ENCODE results near the gene HEATR5A. TPM values are rescaled to one million over a fixed set of nuclear protein-coding genes. Genes with fewer than 3 reads are reported as not detected.
"Not testable (repeated sequence)": the region's sequence is repeated elsewhere in the genome, so short reads cannot be mapped to it uniquely, and the experiment has no call there.

HEATR5A gene
- total and polyA plus RNA-seq, 2 donors (not counting 1 experiment from before 2014, with no cell fraction given): 4.8 to 22.1 TPM

- CTCF ChIA-PET: interaction anchor here (0.5 kb wide), 1 partner anchor 242 kb away, joined by 3 read pairs; no protein-coding TSS in a partner anchor
- WGBS (ENCODE audit: insufficient coverage): no CpG with 5 or more reads among the region's 1 CpG
- POLR2A ChIA-PET: no interaction called here
Measured at GRCh38 chr14:31382221-31382620, 38.1 kb downstream of the HEATR5A start.

GRCh38 chr14:31380106-31380505, 40.2 kb downstream of the HEATR5A start:
- Histone ChIP-seq H3K27ac (ENCODE audit: low read length in 2 of 2) (no peak overlapping the region), H3K4me3 (ENCODE audit: control extremely low read depth in 1 of 5, extremely low read depth in 1 of 5, insufficient read depth in 1 of 5, low read depth in 2 of 5, low read length in 4 of 5) (no peak overlapping the region), H3K27me3 (replicated peaks in 1 of 4; ENCODE audit: control extremely low read depth in 1 of 4, control insufficient read depth in 3 of 4, insufficient read depth in 4 of 4, low read length in 3 of 4) (no peaks in the 10 kb centered on the region), H3K79me2 (ENCODE audit: control insufficient read depth, insufficient read depth, low read length) (no peaks in the 10 kb centered on the region), H2AFZ (ENCODE audit: insufficient read depth, low read depth, low read length, poor library complexity, severe bottlenecking) (no peak overlapping the region), H3K4me1 (ENCODE audit: control insufficient read depth in 2 of 2, insufficient read depth in 2 of 2, low read length in 2 of 2) (no peaks in the 10 kb centered on the region), H3K4me2 (replicated peaks; ENCODE audit: low read depth, low read length, poor library complexity, severe bottlenecking) (no peak overlapping the region), H4K20me1 (ENCODE audit: control insufficient read depth, insufficient read depth, low read length, poor library complexity, severe bottlenecking) (no peaks in the 10 kb centered on the region), H3K36me3 (replicated peaks in 1 of 2; ENCODE audit: control extremely low read depth in 1 of 2, control insufficient read depth in 1 of 2, extremely low read depth in 1 of 2, insufficient read depth in 2 of 2, low read length in 1 of 2) (peaks cover 4 to 5% of the 10 kb centered on the region in 2 experiments), H3K9ac (ENCODE audit: low read length) (no peak overlapping the region), H3K9me3 (ENCODE audit: control extremely low read depth in 1 of 3, control insufficient read depth in 2 of 3, insufficient read depth in 1 of 3, low read length in 2 of 3) (no peaks in the 10 kb centered on the region)
- DNase-seq (no peak), ATAC-seq (ENCODE audit: low read depth) (no peak)
- H3K4me3 Mint-ChIP-seq: no peak overlapping the region
- no peak overlapping the region for H3K27ac Mint-ChIP-seq
- no peaks in the 10 kb centered on the region for H3K27me3 Mint-ChIP-seq
- 100% methylated on average over 1 of the region's 3 CpGs for WGBS (ENCODE audit: insufficient coverage)
- no peaks in the 10 kb centered on the region for H3K4me1 Mint-ChIP-seq
- ChIA-PET POLR2A (no interaction called here), CTCF (no interaction called here)
- intact Hi-C loops (cut with micrococcal nuclease): no loop called here
- TF ChIP-seq EZH2 (IDR thresholded peaks at IDR 0.05; ENCODE audit: borderline replicate concordance, insufficient read depth, low read depth, low read length, poor library complexity, severe bottlenecking): no peak
- no peak for TF ChIP-seq CTCF (IDR thresholded peaks at IDR 0.05)
- no peaks in the 10 kb centered on the region for H3K9me3 Mint-ChIP-seq (ENCODE audit: insufficient read depth)

More at GRCh38 chr14:31382221-31382620, 38.1 kb downstream of the HEATR5A start:
- Histone ChIP-seq H4K20me1 (ENCODE audit: control insufficient read depth, insufficient read depth, low read length, poor library complexity, severe bottlenecking) (no peaks in the 10 kb centered on the region), H3K36me3 (replicated peaks in 1 of 2; ENCODE audit: control extremely low read depth in 1 of 2, control insufficient read depth in 1 of 2, extremely low read depth in 1 of 2, insufficient read depth in 2 of 2, low read length in 1 of 2) (peaks cover 4 to 5% of the 10 kb centered on the region in 2 experiments), H3K4me3 (ENCODE audit: control extremely low read depth in 1 of 5, extremely low read depth in 1 of 5, insufficient read depth in 1 of 5, low read depth in 2 of 5, low read length in 4 of 5) (no peak overlapping the region), H3K79me2 (ENCODE audit: control insufficient read depth, insufficient read depth, low read length) (no peaks in the 10 kb centered on the region), H3K27me3 (replicated peaks in 1 of 4; ENCODE audit: control extremely low read depth in 1 of 4, control insufficient read depth in 3 of 4, insufficient read depth in 4 of 4, low read length in 3 of 4) (no peaks in the 10 kb centered on the region), H3K27ac (ENCODE audit: low read length in 2 of 2) (no peak overlapping the region), H3K4me2 (replicated peaks; ENCODE audit: low read depth, low read length, poor library complexity, severe bottlenecking) (no peak overlapping the region), H3K9ac (ENCODE audit: low read length) (no peak overlapping the region), H2AFZ (ENCODE audit: insufficient read depth, low read depth, low read length, poor library complexity, severe bottlenecking) (no peak overlapping the region), H3K4me1 (ENCODE audit: control insufficient read depth in 2 of 2, insufficient read depth in 2 of 2, low read length in 2 of 2) (no peaks in the 10 kb centered on the region), H3K9me3 (ENCODE audit: control extremely low read depth in 1 of 3, control insufficient read depth in 2 of 3, insufficient read depth in 1 of 3, low read length in 2 of 3) (no peaks in the 10 kb centered on the region)
- H3K27me3 Mint-ChIP-seq: no peaks in the 10 kb centered on the region
- H3K9me3 Mint-ChIP-seq (ENCODE audit: insufficient read depth): no peaks in the 10 kb centered on the region
- ATAC-seq (ENCODE audit: low read depth) (no peak), DNase-seq (no peak)
- TF ChIP-seq EZH2 (IDR thresholded peaks at IDR 0.05; ENCODE audit: borderline replicate concordance, insufficient read depth, low read depth, low read length, poor library complexity, severe bottlenecking) (no peak), CTCF (IDR thresholded peaks at IDR 0.05) (no peak)
- no peak overlapping the region for H3K27ac Mint-ChIP-seq
- no peak overlapping the region for H3K4me3 Mint-ChIP-seq
- intact Hi-C loops (cut with micrococcal nuclease): no loop called here
- no peaks in the 10 kb centered on the region for H3K4me1 Mint-ChIP-seq

- WGBS (ENCODE audit: insufficient coverage): 98% methylated on average over 8 of the region's 16 CpGs
- H3K79me2 ChIP-seq (ENCODE audit: control insufficient read depth, insufficient read depth, low read length); H3K4me3 Mint-ChIP-seq; H3K4me2 ChIP-seq (replicated peaks; ENCODE audit: low read depth, low read length, poor library complexity, severe bottlenecking); H3K4me1 Mint-ChIP-seq; intact Hi-C loops (cut with micrococcal nuclease); H3K9me3 ChIP-seq (ENCODE audit: control extremely low read depth in 1 of 3, control insufficient read depth in 2 of 3, insufficient read depth in 1 of 3, low read length in 2 of 3); H3K27me3 Mint-ChIP-seq; CTCF ChIA-PET; ATAC-seq (ENCODE audit: low read depth); H3K27me3 ChIP-seq (replicated peaks in 1 of 4; ENCODE audit: control extremely low read depth in 1 of 4, control insufficient read depth in 3 of 4, insufficient read depth in 4 of 4, low read length in 3 of 4); H3K9ac ChIP-seq (ENCODE audit: low read length); H3K27ac Mint-ChIP-seq; H3K36me3 ChIP-seq (replicated peaks in 1 of 2; ENCODE audit: control extremely low read depth in 1 of 2, control insufficient read depth in 1 of 2, extremely low read depth in 1 of 2, insufficient read depth in 2 of 2, low read length in 1 of 2); H4K20me1 ChIP-seq (ENCODE audit: control insufficient read depth, insufficient read depth, low read length, poor library complexity, severe bottlenecking); POLR2A ChIA-PET; H3K4me3 ChIP-seq (ENCODE audit: control extremely low read depth in 1 of 5, extremely low read depth in 1 of 5, insufficient read depth in 1 of 5, low read depth in 2 of 5, low read length in 4 of 5); H2AFZ ChIP-seq (ENCODE audit: insufficient read depth, low read depth, low read length, poor library complexity, severe bottlenecking); H3K4me1 ChIP-seq (ENCODE audit: control insufficient read depth in 2 of 2, insufficient read depth in 2 of 2, low read length in 2 of 2); DNase-seq; H3K27ac ChIP-seq (ENCODE audit: low read length in 2 of 2); H3K9me3 Mint-ChIP-seq (ENCODE audit: insufficient read depth): not testable (repeated sequence)
Measured at GRCh38 chr14:31379125-31379947, 41.0 kb downstream of the HEATR5A start.
